HepG2 (cell line): Measurements from ENCODE around the gene JAG1. TPM values are rescaled to one million over a fixed set of nuclear protein-coding genes. Genes with fewer than 3 reads are reported as not detected.

ENCODE experiments used
- ATAC-seq: fragments of 200-7000 bp; cut with Tn5 transposase; 3 replicates; pipeline ENCODE4 v1.9.1; 2020; ENCODE audit warnings: mild to moderate bottlenecking, moderate library complexity
- BruUV-seq: library from RNA; stranded (reverse); fragments of 400-500 nt; replicated peaks from 2 replicates; lab custom pipeline; 2021; lab: Mats Ljungman, UMichigan
- CTCF ChIA-PET: fragments of 300-600 bp; formaldehyde crosslinking; extraction: SDS; loops from one replicate; lab custom pipeline; 2021; ENCODE audit warnings: low total read pairs, inconsistent platforms, low intra/inter-chr PET ratio; lab: Yijun Ruan, JAX
- POLR2A ChIA-PET: fragments of 350-600 bp; sonication (Branson Sonifier 250); formaldehyde crosslinking; loops from one replicate; lab custom pipeline; 2020; ENCODE audit warnings: antibody characterized with exemption, inconsistent platforms; lab: Yijun Ruan, JAX
- DNase-seq: peaks from one replicate; pipeline ENCODE4 v3.0.0-alpha.2; 2015; ENCODE audit warnings: low spot score
- FAIRE-seq: peaks from 3 replicates; lab custom pipeline; 2011; peaks lifted over from hg19 to GRCh38; lab: Jason Lieb, UNC
- H2AFZ ChIP-seq: one replicate; pipeline ENCODE4 v1.6.1; 2011; ENCODE audit warnings: low read length, inconsistent platforms
- H3K27ac ChIP-seq: fragments of 300-600 bp; 3 replicates; pipeline ENCODE4 v1.8.0; 2011; ENCODE audit warnings: mixed run types, mild to moderate bottlenecking, mixed read lengths, low read length, inconsistent platforms; ENCODE audit not compliant: insufficient read depth; ENCODE audit errors: extremely low read length
- H3K27me3 ChIP-seq, 2 experiments: fragments of 200-600 bp in 1 of 2; 2 replicates in 1 of 2; 3 replicates in 1 of 2; pipeline versions ENCODE4 v1.6.0 to v1.8.0; 2011; ENCODE audit warnings: low read length in 2 of 2, mild to moderate bottlenecking in 2 of 2, moderate library complexity in 2 of 2, inconsistent platforms in 1 of 2; ENCODE audit not compliant: insufficient read depth in 2 of 2, control insufficient read depth in 1 of 2
- H3K36me3 ChIP-seq, 2 experiments: fragments of 200-600 bp in 1 of 2; replicated peaks in 1 of 2; 2 replicates in 1 of 2; 3 replicates in 1 of 2; pipeline versions ENCODE4 v1.5.1 to v1.8.0; 2011; ENCODE audit warnings: low read length in 2 of 2, inconsistent platforms in 1 of 2; ENCODE audit not compliant: insufficient read depth in 2 of 2, control insufficient read depth in 1 of 2
- H3K4me1 ChIP-seq: 2 replicates; pipeline ENCODE4 v1.5.1; 2012; ENCODE audit warnings: low read length, inconsistent platforms; ENCODE audit not compliant: insufficient read depth
- H3K4me2 ChIP-seq: 2 replicates; pipeline ENCODE4 v1.6.0; 2011; ENCODE audit warnings: low read depth, low read length, inconsistent platforms
- H3K4me3 ChIP-seq, 3 experiments: fragments of 200-600 bp in 1 of 3; sonication (generic), shearing (Covaris generic) in 1 of 3; replicated peaks in 1 of 3; 2 replicates each; pipeline ENCODE4 v1.5.1; 2011 to 2016; ENCODE audit warnings: low read length in 3 of 3, inconsistent platforms in 2 of 3, low read depth in 2 of 3, mild to moderate bottlenecking in 2 of 3, control low read depth in 1 of 3, mixed read lengths in 1 of 3; ENCODE audit not compliant: insufficient read depth in 1 of 3
- H3K79me2 ChIP-seq: one replicate; pipeline ENCODE4 v1.6.1; 2011; ENCODE audit warnings: low read length, inconsistent platforms; ENCODE audit not compliant: insufficient read depth
- H3K9ac ChIP-seq: 2 replicates; pipeline ENCODE4 v1.6.0; 2011; ENCODE audit warnings: mild to moderate bottlenecking, low read depth, low read length, inconsistent platforms; ENCODE audit not compliant: insufficient read depth
- H3K9me3 ChIP-seq: 2 replicates; pipeline ENCODE4 v1.5.1; 2012; ENCODE audit warnings: mild to moderate bottlenecking, low read length
- H4K20me1 ChIP-seq: 2 replicates; pipeline ENCODE4 v1.6.0; 2011; ENCODE audit warnings: inconsistent platforms, mild to moderate bottlenecking, low read length, moderate library complexity; ENCODE audit not compliant: insufficient read depth
- AGO2 ChIP-seq: fragments of 200-400 bp; formaldehyde crosslinking; optimal IDR thresholded peaks from 2 replicates; pipeline ENCODE3; 2017; ENCODE audit warnings: mild to moderate bottlenecking, low read depth, low read length, moderate library complexity
- BRCA1 ChIP-seq: sonication (generic); formaldehyde crosslinking; IDR thresholded peaks from 2 replicates; pipeline ENCODE4 v1.4.0; 2020; ENCODE audit warnings: missing genetic modification reagents
- NCOA1 ChIP-seq: sonication (generic); formaldehyde crosslinking; IDR thresholded peaks from 2 replicates; pipeline ENCODE4 v1.9.0; 2021; ENCODE audit warnings: missing genetic modification reagents
- PAF1 ChIP-seq: IDR thresholded peaks from 2 replicates; pipeline ENCODE4 v1.6.1; 2016; ENCODE audit warnings: missing genetic modification reagents, missing compliant biosample characterization
- PLRG1 ChIP-seq: fragments of 450-650 bp; conservative IDR thresholded peaks from 2 replicates; pipeline ENCODE4 v1.6.1; 2016
- PPARG ChIP-seq: conservative IDR thresholded peaks from 2 replicates; pipeline ENCODE4 v1.6.1; 2016; ENCODE audit warnings: missing biosample characterization, missing genetic modification reagents
- SAP130 ChIP-seq: IDR thresholded peaks from 2 replicates; pipeline ENCODE4 v1.6.1; 2016; ENCODE audit warnings: low read depth
- ZNF253 ChIP-seq: sonication (generic); formaldehyde crosslinking; IDR thresholded peaks from 2 replicates; pipeline ENCODE4 v1.8.0; 2022; ENCODE audit warnings: mild to moderate bottlenecking, missing genetic modification reagents, borderline replicate concordance
- ZNF282 ChIP-seq: fragments of 450-650 bp; IDR thresholded peaks from 2 replicates; pipeline ENCODE4 v1.6.1; 2018; ENCODE audit not compliant: partially characterized antibody
- ZNF331 ChIP-seq: sonication (generic); formaldehyde crosslinking; IDR thresholded peaks from 2 replicates; pipeline ENCODE4 v1.4.0; 2020; ENCODE audit warnings: missing genetic modification reagents
- ZNF484 ChIP-seq: sonication (generic); formaldehyde crosslinking; IDR thresholded peaks from 2 replicates; pipeline ENCODE4 v1.5.1; 2020; ENCODE audit warnings: mild to moderate bottlenecking, low read depth, missing genetic modification reagents, borderline replicate concordance
- ZNF572 ChIP-seq: sonication (generic); formaldehyde crosslinking; IDR thresholded peaks from 2 replicates; pipeline ENCODE4 v1.5.1; 2020; ENCODE audit warnings: mild to moderate bottlenecking, missing genetic modification reagents
- ZNF678 ChIP-seq: sonication (generic); formaldehyde crosslinking; IDR thresholded peaks from 2 replicates; pipeline ENCODE4 v1.4.0; 2020; ENCODE audit warnings: mild to moderate bottlenecking, missing genetic modification reagents
- ZNF780A ChIP-seq: sonication (generic); formaldehyde crosslinking; IDR thresholded peaks from 2 replicates; pipeline ENCODE4 v1.8.0; 2022; ENCODE audit warnings: mild to moderate bottlenecking, missing genetic modification reagents, moderate library complexity
- ZZZ3 ChIP-seq: sonication (generic); formaldehyde crosslinking; IDR thresholded peaks from 2 replicates; pipeline ENCODE4 v1.4.0; 2020; ENCODE audit warnings: missing genetic modification reagents, mild to moderate bottlenecking, borderline replicate concordance
- WGBS: methylation state at CpG from one replicate; pipeline ENCODE4 v1.1.6; 2017; ENCODE audit warnings: low lambda C conversion rate; 5-methylcytosine and 5-hydroxymethylcytosine counted together
- in situ Hi-C: cut with HindIII; loops from 2 replicates; pipeline ENCODE4 v1.10.0; 2017; ENCODE audit warnings: low pct_unique_long_range_greater_than_20kb; ENCODE audit not compliant: extremely low pct_ligation_motif_present
- intact Hi-C: fragments of 100-400 bp; cut with micrococcal nuclease; formaldehyde crosslinking; loops from one replicate; pipeline ENCODE4 v1.10.0; 2022; ENCODE audit not compliant: unreplicated experiment
- polyA plus RNA-seq, 8 experiments: library from polyadenylated mRNA; depleted of rRNA in 3 of 8; stranded (reverse) in 7 of 8; unstranded in 1 of 8; fragments of >200 nt; fragmentation: Illumina TruSeq in 4 of 8; extraction: Trizol in 4 of 8; gene quantifications; 2 replicates each; pipeline versions ENCODE4 v1.2.1 to v1.2.3, GENCODE V29; 2011 to 2016; ENCODE audit warnings: low read depth in 4 of 8, missing spikeins in 1 of 8, mixed read lengths in 1 of 8; ENCODE audit not compliant: insufficient read depth in 1 of 8
- total RNA-seq, 5 experiments: library from RNA; depleted of rRNA; stranded (reverse); fragments of >200 nt; fragmentation: Illumina TruSeq; extraction: Trizol; gene quantifications; 2 replicates each; pipeline ENCODE4 v1.2.3, GENCODE V29; 2016; ENCODE audit warnings: low read depth in 1 of 5
- TF ChIP-seq, protein P1 (sequence below): sonication (generic); formaldehyde crosslinking; IDR thresholded peaks from 2 replicates; pipeline ENCODE4 v1.9.0; 2022; ENCODE audit warnings: low read depth, missing genetic modification reagents
- TF ChIP-seq, protein P2 (sequence below): sonication (generic); formaldehyde crosslinking; IDR thresholded peaks from 2 replicates; pipeline ENCODE4 v1.9.0; 2021; ENCODE audit warnings: missing genetic modification reagents, mild to moderate bottlenecking, borderline replicate concordance
- TF ChIP-seq, protein P3 (sequence below): sonication (generic); formaldehyde crosslinking; IDR thresholded peaks from 2 replicates; pipeline ENCODE4 v1.5.0; 2020; ENCODE audit warnings: mild to moderate bottlenecking, missing genetic modification reagents
- TF ChIP-seq, protein P4 (sequence below): IDR thresholded peaks from 2 replicates; pipeline ENCODE4 v1.6.1; 2018; ENCODE audit warnings: missing genetic modification reagents, mild to moderate bottlenecking, missing compliant biosample characterization

Gene JAG1
- total and polyA plus RNA-seq, 2 of the 13 experiments (the other 11 are each of a cell fraction or from before 2014, with no cell fraction given), result 47.1 to 56.3 TPM

DNA sequence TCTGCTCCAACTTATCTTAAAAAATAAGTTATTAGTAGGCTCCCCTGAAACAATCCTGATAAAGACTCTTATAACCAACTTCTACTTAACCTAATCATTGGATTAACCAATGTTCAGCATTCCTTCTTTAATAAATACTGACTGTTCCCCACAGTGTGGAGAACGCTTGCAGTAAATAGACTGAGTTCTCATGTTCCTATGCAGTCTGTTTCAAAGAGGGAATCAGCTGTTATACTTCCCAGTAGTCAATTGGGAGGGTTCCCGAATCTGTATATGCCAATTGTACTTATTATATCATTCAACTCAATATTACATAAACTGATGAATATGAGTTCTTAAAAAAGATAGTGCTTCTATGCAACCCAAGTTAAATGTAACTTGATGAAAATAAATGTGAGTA is 9.7 kb upstream of the JAG1 start (continued):
- TF ChIP-seq, protein P1, sequence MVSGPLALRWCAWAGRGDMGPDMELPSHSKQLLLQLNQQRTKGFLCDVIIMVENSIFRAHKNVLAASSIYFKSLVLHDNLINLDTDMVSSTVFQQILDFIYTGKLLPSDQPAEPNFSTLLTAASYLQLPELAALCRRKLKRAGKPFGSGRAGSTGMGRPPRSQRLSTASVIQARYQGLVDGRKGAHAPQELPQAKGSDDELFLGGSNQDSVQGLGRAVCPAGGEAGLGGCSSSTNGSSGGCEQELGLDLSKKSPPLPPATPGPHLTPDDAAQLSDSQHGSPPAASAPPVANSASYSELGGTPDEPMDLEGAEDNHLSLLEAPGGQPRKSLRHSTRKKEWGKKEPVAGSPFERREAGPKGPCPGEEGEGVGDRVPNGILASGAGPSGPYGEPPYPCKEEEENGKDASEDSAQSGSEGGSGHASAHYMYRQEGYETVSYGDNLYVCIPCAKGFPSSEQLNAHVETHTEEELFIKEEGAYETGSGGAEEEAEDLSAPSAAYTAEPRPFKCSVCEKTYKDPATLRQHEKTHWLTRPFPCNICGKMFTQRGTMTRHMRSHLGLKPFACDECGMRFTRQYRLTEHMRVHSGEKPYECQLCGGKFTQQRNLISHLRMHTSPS (CRISPR knock-in tag), result no peak
- TF ChIP-seq PAF1, result no peak
- no peak for TF ChIP-seq SAP130 (CRISPR knock-in tag)
- no peak for TF ChIP-seq NCOA1
- no peak for TF ChIP-seq ZZZ3 (CRISPR knock-in tag)
- TF ChIP-seq, protein P2, sequence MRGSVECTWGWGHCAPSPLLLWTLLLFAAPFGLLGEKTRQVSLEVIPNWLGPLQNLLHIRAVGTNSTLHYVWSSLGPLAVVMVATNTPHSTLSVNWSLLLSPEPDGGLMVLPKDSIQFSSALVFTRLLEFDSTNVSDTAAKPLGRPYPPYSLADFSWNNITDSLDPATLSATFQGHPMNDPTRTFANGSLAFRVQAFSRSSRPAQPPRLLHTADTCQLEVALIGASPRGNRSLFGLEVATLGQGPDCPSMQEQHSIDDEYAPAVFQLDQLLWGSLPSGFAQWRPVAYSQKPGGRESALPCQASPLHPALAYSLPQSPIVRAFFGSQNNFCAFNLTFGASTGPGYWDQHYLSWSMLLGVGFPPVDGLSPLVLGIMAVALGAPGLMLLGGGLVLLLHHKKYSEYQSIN (CRISPR knock-in tag), result no peak
- TF ChIP-seq PLRG1, result no peak
- TF ChIP-seq ZNF484, result no peak

DNA sequence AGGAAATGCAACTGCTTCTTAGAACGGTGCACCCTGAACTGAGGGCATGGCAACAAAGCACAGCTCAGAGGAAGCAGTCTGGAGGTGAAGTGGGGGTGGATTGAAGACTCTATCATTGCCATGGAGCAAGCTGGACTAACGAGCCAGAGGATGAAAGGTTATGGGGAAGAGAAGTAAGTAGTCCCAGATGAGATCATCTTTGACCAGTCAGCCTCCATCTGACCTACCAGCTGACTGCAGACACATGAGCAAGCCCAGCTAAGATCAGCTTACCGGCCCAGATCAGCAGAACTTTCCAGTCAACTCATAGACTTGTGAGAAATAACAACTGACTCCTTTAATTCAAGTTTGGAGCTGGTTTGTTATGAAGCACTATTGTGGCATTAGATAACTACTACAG is 9.1 kb upstream of the JAG1 start:
- no peak overlapping the region for H3K27ac ChIP-seq
- in situ Hi-C loops, result no loop called here
- H3K9ac ChIP-seq, result no peak overlapping the region
- no peaks in the 10 kb centered on the region for H3K36me3 ChIP-seq
- no peak overlapping the region for H3K4me3 ChIP-seq
- no TSS peak for BruUV-seq
- H3K27me3 ChIP-seq, result no peaks in the 10 kb centered on the region
- no peaks in the 10 kb centered on the region for H4K20me1 ChIP-seq
- POLR2A ChIA-PET, result interaction anchor here (1.3 to 1.9 kb wide), 2 partner anchors 9 to 12 kb away, joined by 5 to 14 read pairs; partner anchors contain the start of gene JAG1
- H3K79me2 ChIP-seq, result no peaks in the 10 kb centered on the region
- DNase-seq (no peak), FAIRE-seq (no peak), ATAC-seq (no peak)
- intact Hi-C loops, result no loop called here
- CTCF ChIA-PET, result no interaction called here
- H3K4me1 ChIP-seq, result peaks cover 7% of the 10 kb centered on the region
- H2AFZ ChIP-seq, result no peak overlapping the region
- 60% methylated on average over 3 of the region's 3 CpGs for WGBS
- 0 out of 2 replicates have a peak, but pooled peaks cover 4% of the 10 kb centered on the region for H3K9me3 ChIP-seq
- no peak overlapping the region for H3K4me2 ChIP-seq
- TF ChIP-seq PPARG (CRISPR knock-in tag), result no peak
- TF ChIP-seq, protein P3, sequence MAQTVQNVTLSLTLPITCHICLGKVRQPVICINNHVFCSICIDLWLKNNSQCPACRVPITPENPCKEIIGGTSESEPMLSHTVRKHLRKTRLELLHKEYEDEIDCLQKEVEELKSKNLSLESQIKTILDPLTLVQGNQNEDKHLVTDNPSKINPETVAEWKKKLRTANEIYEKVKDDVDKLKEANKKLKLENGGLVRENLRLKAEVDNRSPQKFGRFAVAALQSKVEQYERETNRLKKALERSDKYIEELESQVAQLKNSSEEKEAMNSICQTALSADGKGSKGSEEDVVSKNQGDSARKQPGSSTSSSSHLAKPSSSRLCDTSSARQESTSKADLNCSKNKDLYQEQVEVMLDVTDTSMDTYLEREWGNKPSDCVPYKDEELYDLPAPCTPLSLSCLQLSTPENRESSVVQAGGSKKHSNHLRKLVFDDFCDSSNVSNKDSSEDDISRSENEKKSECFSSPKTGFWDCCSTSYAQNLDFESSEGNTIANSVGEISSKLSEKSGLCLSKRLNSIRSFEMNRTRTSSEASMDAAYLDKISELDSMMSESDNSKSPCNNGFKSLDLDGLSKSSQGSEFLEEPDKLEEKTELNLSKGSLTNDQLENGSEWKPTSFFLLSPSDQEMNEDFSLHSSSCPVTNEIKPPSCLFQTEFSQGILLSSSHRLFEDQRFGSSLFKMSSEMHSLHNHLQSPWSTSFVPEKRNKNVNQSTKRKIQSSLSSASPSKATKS (CRISPR knock-in tag), result no peak
- TF ChIP-seq ZNF572 (CRISPR knock-in tag), result no peak
- no peak for TF ChIP-seq ZNF253
- TF ChIP-seq AGO2, result no peak
- no peak for TF ChIP-seq ZNF331 (CRISPR knock-in tag)
- no peak for TF ChIP-seq ZNF780A
- TF ChIP-seq ZNF282, result no peak
- no peak for TF ChIP-seq BRCA1
- TF ChIP-seq, protein P4, sequence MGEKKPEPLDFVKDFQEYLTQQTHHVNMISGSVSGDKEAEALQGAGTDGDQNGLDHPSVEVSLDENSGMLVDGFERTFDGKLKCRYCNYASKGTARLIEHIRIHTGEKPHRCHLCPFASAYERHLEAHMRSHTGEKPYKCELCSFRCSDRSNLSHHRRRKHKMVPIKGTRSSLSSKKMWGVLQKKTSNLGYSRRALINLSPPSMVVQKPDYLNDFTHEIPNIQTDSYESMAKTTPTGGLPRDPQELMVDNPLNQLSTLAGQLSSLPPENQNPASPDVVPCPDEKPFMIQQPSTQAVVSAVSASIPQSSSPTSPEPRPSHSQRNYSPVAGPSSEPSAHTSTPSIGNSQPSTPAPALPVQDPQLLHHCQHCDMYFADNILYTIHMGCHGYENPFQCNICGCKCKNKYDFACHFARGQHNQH, result no peak
- no peak for TF ChIP-seq ZNF678 (CRISPR knock-in tag)
